MCF 10A (cell line): ENCODE results near the gene CMTM2. TPM values are rescaled to one million over a fixed set of nuclear protein-coding genes. Genes with fewer than 3 reads are reported as not detected.

ENCODE experiments used
- BruUV-seq: library from RNA; stranded (reverse); fragments of 400-500 nt; replicated peaks from 2 replicates; lab custom pipeline; 2021; lab: Mats Ljungman, UMichigan
- CTCF ChIA-PET: fragments of 300-600 bp; sonication (Branson Sonifier 250); formaldehyde crosslinking; extraction: SDS; loops from one replicate; lab custom pipeline; 2021; ENCODE audit warnings: antibody characterized with exemption, inconsistent platforms; lab: Yijun Ruan, JAX
- POLR2A ChIA-PET: fragments of 300-600, 350-650 bp; sonication (Branson Sonifier 250); formaldehyde crosslinking; extraction: SDS; loops from one replicate; lab custom pipeline; 2020; ENCODE audit warnings: antibody characterized with exemption, inconsistent platforms; lab: Yijun Ruan, JAX
- DNase-seq: peaks from one replicate; pipeline ENCODE4 v3.0.0-alpha.2; 2018; ENCODE audit not compliant: unreplicated experiment
- H3K27ac Mint-ChIP-seq: one replicate; pipeline ENCODE4 v1.8.0; 2022; ENCODE audit warnings: mild to moderate bottlenecking, low read depth, mixed read lengths; ENCODE audit not compliant: unreplicated experiment
- H3K27me3 Mint-ChIP-seq: one replicate; pipeline ENCODE4 v1.8.0; 2022; ENCODE audit warnings: mixed read lengths; ENCODE audit not compliant: insufficient read depth, unreplicated experiment
- H3K36me3 Mint-ChIP-seq: one replicate; pipeline ENCODE4 v1.8.0; 2022; ENCODE audit warnings: mild to moderate bottlenecking, moderate library complexity, mixed read lengths; ENCODE audit not compliant: insufficient read depth, unreplicated experiment
- H3K4me1 Mint-ChIP-seq: one replicate; pipeline ENCODE4 v1.8.0; 2022; ENCODE audit warnings: mixed read lengths; ENCODE audit not compliant: insufficient read depth, unreplicated experiment
- H3K4me3 Mint-ChIP-seq: one replicate; pipeline ENCODE4 v1.8.0; 2022; ENCODE audit warnings: mild to moderate bottlenecking, moderate library complexity, mixed read lengths; ENCODE audit not compliant: unreplicated experiment
- H3K9me3 Mint-ChIP-seq: one replicate; pipeline ENCODE4 v1.8.0; 2022; ENCODE audit warnings: mixed read lengths; ENCODE audit not compliant: unreplicated experiment
- intact Hi-C: fragments of 100-400 bp; cut with micrococcal nuclease; formaldehyde crosslinking; loops from 2 replicates; pipeline ENCODE4 v1.14.1; 2022
- total RNA-seq: library from RNA; stranded (reverse); gene quantifications from 2 replicates; pipeline ENCODE4 v1.2.3, GENCODE V29; 2022
- TF ChIP-seq, protein P1 (sequence below): fragments of 200-600 bp; IDR thresholded peaks from one replicate; pipeline ENCODE4 v1.8.0; 2022; ENCODE audit warnings: antibody characterized with exemption, mild to moderate bottlenecking; ENCODE audit not compliant: unreplicated experiment

Gene CMTM2
- total RNA-seq, 1 experiment from 2014 or later, result not detected

DNA sequence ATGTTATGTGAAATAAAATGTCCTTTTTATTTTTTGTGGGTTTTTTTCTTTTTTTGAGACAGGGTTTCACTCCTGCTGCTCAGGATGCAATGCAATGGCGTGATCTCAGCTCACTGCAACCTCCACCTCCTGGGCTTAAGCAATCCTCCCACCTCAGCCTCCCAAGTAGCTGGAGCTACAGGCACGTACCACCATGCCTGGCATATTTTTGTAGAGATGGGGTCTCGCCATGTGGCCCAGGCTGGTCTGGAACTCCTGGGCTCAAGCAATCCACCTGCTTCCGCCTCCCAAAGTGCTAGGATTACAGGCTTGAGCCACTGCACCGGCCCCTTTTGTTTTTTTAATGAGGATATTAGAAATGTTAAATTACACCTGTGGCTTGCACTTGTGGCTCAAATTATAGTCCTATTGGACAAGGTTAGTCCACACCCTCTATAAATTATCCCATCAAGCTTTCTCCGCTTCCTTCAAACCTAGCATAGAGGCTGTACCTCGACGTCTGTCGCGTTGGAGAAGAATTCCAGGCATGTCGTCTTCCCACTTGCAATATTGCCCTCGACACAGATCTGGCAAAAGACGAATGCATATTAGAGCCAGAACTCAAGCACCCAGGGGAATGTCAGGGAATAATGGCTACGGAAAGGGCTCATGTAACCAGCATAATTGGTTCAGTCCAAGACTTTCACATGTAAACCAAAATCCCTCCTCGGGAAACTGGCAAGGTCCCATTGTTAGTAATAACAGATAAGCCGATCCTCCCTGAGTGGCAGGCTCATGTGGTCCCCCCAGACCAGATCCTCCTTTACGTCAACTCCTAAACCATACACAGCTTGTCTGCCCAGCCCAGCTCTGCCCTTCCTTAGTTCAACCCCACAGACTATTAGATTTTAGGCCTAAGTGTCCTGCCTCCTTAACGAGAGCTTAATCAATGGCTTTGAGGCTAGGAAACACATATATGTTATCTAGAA is 37.6 kb upstream of the CMTM2 start:
- Mint-ChIP-seq H3K4me1 (no peaks in the 10 kb centered on the region), H3K36me3 (peaks cover 51% of the 10 kb centered on the region), H3K9me3 (no peaks in the 10 kb centered on the region), H3K27me3 (no peaks in the 10 kb centered on the region), H3K4me3 (no peak overlapping the region), H3K27ac (no peak overlapping the region)
- intact Hi-C loops, result no loop called here
- DNase-seq, result no peak
- ChIA-PET POLR2A (interaction anchor here (1.4 kb wide), 1 partner anchor 11 kb away, joined by 6 read pairs; the partner anchor contains the start of gene CKLF), CTCF (interaction anchor here (0.7 kb wide), 1 partner anchor 185 kb away, joined by 3 read pairs; no protein-coding TSS in a partner anchor)
- no TSS peak for BruUV-seq
- TF ChIP-seq, protein P1, sequence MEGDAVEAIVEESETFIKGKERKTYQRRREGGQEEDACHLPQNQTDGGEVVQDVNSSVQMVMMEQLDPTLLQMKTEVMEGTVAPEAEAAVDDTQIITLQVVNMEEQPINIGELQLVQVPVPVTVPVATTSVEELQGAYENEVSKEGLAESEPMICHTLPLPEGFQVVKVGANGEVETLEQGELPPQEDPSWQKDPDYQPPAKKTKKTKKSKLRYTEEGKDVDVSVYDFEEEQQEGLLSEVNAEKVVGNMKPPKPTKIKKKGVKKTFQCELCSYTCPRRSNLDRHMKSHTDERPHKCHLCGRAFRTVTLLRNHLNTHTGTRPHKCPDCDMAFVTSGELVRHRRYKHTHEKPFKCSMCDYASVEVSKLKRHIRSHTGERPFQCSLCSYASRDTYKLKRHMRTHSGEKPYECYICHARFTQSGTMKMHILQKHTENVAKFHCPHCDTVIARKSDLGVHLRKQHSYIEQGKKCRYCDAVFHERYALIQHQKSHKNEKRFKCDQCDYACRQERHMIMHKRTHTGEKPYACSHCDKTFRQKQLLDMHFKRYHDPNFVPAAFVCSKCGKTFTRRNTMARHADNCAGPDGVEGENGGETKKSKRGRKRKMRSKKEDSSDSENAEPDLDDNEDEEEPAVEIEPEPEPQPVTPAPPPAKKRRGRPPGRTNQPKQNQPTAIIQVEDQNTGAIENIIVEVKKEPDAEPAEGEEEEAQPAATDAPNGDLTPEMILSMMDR, result no peak

DNA sequence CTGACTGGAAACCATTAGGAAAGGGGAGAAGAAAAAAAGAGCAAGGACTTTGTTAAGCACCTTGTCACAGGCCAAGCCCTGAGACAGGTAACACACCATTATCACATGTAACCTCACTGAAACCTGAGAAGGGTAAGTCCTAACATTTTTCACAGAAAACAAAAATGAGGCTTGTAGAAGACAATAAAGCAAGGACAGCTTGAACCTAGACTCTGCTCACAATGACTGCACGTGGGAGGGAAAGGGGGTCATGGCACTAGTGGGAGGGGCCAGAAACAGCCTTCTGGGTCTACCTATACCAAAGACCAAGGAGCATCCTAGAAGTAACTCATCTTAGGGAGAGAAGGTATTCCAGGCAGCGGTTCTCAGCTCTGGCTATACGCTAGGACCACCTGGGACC is 36.9 kb upstream of the CMTM2 start:
- TF ChIP-seq, protein P1, result no peak
- Mint-ChIP-seq H3K27me3 (no peaks in the 10 kb centered on the region), H3K9me3 (no peaks in the 10 kb centered on the region), H3K27ac (no peak overlapping the region), H3K36me3 (peaks cover 45% of the 10 kb centered on the region), H3K4me1 (peaks cover 5% of the 10 kb centered on the region), H3K4me3 (no peak overlapping the region)
- BruUV-seq, result no TSS peak
- intact Hi-C loops, result no loop called here
- DNase-seq, result no peak
- CTCF ChIA-PET, result interaction anchor here (0.7 to 1.2 kb wide), 3 partner anchors 48 to 185 kb away, joined by 3 read pairs; no protein-coding TSS in a partner anchor
- POLR2A ChIA-PET, result interaction anchor here (1.4 kb wide), 1 partner anchor 10 kb away, joined by 6 read pairs; the partner anchor contains the start of gene CKLF

DNA sequence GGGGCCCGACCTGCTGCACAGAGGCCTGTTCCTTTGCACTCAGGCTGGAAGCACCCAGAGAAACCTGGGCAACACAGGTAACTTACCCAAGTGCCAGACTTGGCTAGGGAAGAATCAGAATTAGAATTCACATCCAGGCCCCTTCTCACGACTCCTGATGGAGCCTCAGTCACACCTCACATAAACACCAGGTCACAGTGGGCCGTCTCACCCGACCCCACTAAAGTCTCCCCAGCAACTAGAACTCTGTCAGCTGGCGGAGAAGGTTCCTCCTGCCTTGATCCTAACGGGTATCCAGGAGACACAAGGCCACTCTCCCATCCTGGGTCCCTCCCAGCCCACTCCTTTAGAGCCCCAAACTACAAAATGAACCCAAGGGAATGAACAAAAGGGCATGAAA is 35.7 kb upstream of the CMTM2 start:
- no peaks in the 10 kb centered on the region for H3K9me3 Mint-ChIP-seq
- ChIA-PET POLR2A (no interaction called here), CTCF (interaction anchor here (0.8 to 1.8 kb wide), 3 partner anchors 11 to 74 kb away, joined by 3 to 8 read pairs (median 4); no protein-coding TSS in a partner anchor)
- H3K27ac Mint-ChIP-seq, result no peak overlapping the region
- H3K36me3 Mint-ChIP-seq, result peaks cover 42% of the 10 kb centered on the region
- no peak overlapping the region for H3K4me3 Mint-ChIP-seq
- BruUV-seq, result no TSS peak
- TF ChIP-seq, protein P1, result no peak
- intact Hi-C loops, result no loop called here
- no peaks in the 10 kb centered on the region for H3K27me3 Mint-ChIP-seq
- H3K4me1 Mint-ChIP-seq, result peaks cover 16% of the 10 kb centered on the region
- no peak for DNase-seq
